ENCODE results near the gene GPN2. TPM values are rescaled to one million over a fixed set of nuclear protein-coding genes. Genes with fewer than 3 reads are reported as not detected.

GPN2 gene
- total RNA-seq (2013): 14.7 TPM
- 10 to 100 TPM in 1 of 3 donors, 1 to 10 TPM in 2; 8.3 to 15.9 (median 9.6) TPM for polyA plus RNA-seq
- 12.7 and 19.3 TPM in 2 replicates for polyA minus RNA-seq
- 12.1 to 26.2 (median 22.3) reads per million in 11 experiments for total RNA-seq

DNA sequence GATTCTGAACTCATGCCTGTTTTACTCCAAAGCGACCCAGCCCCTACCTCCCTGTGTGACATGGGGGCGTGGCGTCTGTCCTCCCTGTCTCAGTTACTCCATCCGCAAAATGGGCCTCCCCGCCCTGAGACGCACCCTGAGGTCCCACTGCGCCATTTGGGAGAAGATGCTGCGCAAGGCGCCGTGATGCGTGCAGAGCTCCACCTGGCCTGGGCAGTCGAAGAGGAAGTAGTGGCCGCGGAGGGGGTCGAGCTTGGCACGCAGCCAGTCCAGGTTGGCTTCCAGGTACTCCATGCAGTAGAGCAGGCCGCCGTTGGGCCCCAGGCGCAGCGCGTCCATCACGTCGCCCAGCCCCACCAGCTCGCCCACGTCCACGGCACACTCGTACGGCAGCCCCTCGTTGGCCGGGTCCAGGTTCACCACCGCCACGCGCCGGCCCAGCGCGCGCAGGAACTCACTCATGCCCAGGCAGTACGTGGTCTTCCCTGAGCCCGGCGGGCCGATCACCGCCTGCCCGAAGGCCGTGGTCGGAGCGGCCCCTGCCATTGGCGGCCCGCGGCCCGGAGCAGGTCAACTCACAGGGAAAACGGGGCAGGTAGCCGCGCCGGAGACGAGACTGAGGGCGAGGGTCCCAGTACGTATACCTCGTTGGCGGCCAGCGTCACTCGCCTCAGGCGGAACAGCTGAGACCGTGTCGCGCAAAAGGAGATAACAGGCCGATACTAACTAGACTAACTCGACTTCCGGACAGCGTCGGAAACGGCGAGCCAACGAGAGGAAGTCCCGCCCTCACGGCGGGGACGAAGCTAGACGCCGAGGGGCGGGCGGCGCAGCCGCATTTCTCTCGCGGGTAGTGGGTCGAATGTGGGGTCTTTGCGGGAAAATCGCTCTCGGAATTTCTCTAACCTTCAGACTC, at the start of gene GPN2:
GPN2 (minus strand) TSS at position 733 of the 916 bp plus-strand sequence; CDS start at position 546, 187 bp downstream.
- Histone ChIP-seq H3K4me2 (replicated peaks; ENCODE audit: extremely low read depth, low read length, poor library complexity, severe bottlenecking) (peak within 1 kb of the TSS; percentile 85), H4K20me1 (ENCODE audit: insufficient read depth, low read length) (peaks cover 37% of the 10 kb centered on the region), H3K9me3 (replicated peaks in 1 of 2; ENCODE audit: control insufficient read depth in 1 of 2, insufficient read depth in 1 of 2, low read length in 2 of 2) (no peaks in the 10 kb centered on the region), H3K27ac (ENCODE audit: low read depth in 1 of 2, low read length in 2 of 2) (peak within 1 kb of the TSS; percentile 83 to 84), H2AFZ (ENCODE audit: insufficient read depth, low read depth, low read length, poor library complexity, severe bottlenecking) (peak within 1 kb of the TSS; percentile 90), H3K4me1 (ENCODE audit: control insufficient read depth in 1 of 2, insufficient read depth in 2 of 2, low read length in 2 of 2) (peaks cover 12 to 18% of the 10 kb centered on the region in 2 donors), H3K9ac (ENCODE audit: insufficient read depth, low read length, poor library complexity, severe bottlenecking) (peak within 1 kb of the TSS; percentile 87), H3K27me3 (ENCODE audit: control insufficient read depth in 2 of 2, insufficient read depth in 2 of 2, low read length in 2 of 2) (no peaks in the 10 kb centered on the region), H3K36me3 (replicated peaks in 1 of 2; ENCODE audit: control insufficient read depth in 1 of 2, insufficient read depth in 2 of 2, low read length in 2 of 2) (peaks cover 51 to 69% of the 10 kb centered on the region in 2 donors), H3K79me2 (ENCODE audit: insufficient read depth, low read length) (peaks cover 25% of the 10 kb centered on the region), H3K4me3 (replicated peaks in 1 of 3; ENCODE audit: low read depth in 2 of 3, low read length in 3 of 3) (peak within 1 kb of the TSS; percentile 68 to 83 (median 78))
- Mint-ChIP-seq H3K27me3 (ENCODE audit: low read depth in 3 of 3) (peaks cover 0 to 2% (median 1%) of the 10 kb centered on the region in 3 donors), H3K4me3 (peak within 1 kb of the TSS; percentile 90 to 94), H3K27ac (peak within 1 kb of the TSS; percentile 88 to 96 (median 94)), H3K4me1 (peaks cover 25% of the 10 kb centered on the region), H3K36me3 (peaks cover 56 to 71% of the 10 kb centered on the region in 2 donors), H3K9me3 (no peaks in the 10 kb centered on the region)
- WGBS (ENCODE audit: insufficient coverage): 2% methylated on average over 83 of the region's 89 CpGs
- DNase-seq: peak; percentile 64 to 78 (median 71)
- intact Hi-C loops (cut with micrococcal nuclease): no loop called here
- TF ChIP-seq, protein P1, sequence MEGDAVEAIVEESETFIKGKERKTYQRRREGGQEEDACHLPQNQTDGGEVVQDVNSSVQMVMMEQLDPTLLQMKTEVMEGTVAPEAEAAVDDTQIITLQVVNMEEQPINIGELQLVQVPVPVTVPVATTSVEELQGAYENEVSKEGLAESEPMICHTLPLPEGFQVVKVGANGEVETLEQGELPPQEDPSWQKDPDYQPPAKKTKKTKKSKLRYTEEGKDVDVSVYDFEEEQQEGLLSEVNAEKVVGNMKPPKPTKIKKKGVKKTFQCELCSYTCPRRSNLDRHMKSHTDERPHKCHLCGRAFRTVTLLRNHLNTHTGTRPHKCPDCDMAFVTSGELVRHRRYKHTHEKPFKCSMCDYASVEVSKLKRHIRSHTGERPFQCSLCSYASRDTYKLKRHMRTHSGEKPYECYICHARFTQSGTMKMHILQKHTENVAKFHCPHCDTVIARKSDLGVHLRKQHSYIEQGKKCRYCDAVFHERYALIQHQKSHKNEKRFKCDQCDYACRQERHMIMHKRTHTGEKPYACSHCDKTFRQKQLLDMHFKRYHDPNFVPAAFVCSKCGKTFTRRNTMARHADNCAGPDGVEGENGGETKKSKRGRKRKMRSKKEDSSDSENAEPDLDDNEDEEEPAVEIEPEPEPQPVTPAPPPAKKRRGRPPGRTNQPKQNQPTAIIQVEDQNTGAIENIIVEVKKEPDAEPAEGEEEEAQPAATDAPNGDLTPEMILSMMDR (IDR thresholded peaks at IDR 0.05): no peak

DNA sequence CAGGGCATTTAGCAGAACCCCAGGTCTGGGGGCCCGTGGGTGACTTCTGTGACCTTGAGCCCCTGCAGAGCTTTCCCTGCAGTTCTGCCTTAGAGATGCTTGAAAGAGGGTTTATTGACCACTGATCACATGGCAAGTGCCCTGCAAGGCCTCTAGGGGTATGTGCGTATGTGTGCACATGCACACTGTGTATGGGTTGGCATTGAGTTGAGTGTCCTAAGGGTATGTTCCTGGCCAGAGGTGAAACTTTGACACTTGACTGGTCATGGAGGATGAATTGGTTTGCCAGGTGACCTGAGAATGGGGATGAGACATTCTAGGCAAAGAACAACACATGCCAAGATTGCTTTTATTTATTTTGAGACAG, 48.6 kb upstream of the GPN2 start:
- no peaks in the 10 kb centered on the region for H3K27me3 Mint-ChIP-seq (ENCODE audit: low read depth in 3 of 3)
- peaks cover 47 to 60% of the 10 kb centered on the region in 2 donors for H3K36me3 Mint-ChIP-seq
- H3K79me2 ChIP-seq (ENCODE audit: insufficient read depth, low read length): peaks cover 25% of the 10 kb centered on the region
- peak overlapping the region in 4 of 7 donors; percentile 34 to 73 (median 69) for H3K27ac Mint-ChIP-seq
- TF ChIP-seq, protein P1 (IDR thresholded peaks at IDR 0.05): no peak
- H3K4me1 Mint-ChIP-seq: peaks cover 12% of the 10 kb centered on the region
- H4K20me1 ChIP-seq (ENCODE audit: insufficient read depth, low read length): peaks cover 5% of the 10 kb centered on the region
- H3K9me3 ChIP-seq (replicated peaks in 1 of 2; ENCODE audit: control insufficient read depth in 1 of 2, insufficient read depth in 1 of 2, low read length in 2 of 2): no peaks in the 10 kb centered on the region
- WGBS (ENCODE audit: insufficient coverage): 96% methylated on average over 2 of the region's 2 CpGs
- no peak overlapping the region for H3K4me3 Mint-ChIP-seq
- no peak overlapping the region for H2AFZ ChIP-seq (ENCODE audit: insufficient read depth, low read depth, low read length, poor library complexity, severe bottlenecking)
- H3K36me3 ChIP-seq (replicated peaks in 1 of 2; ENCODE audit: control insufficient read depth in 1 of 2, insufficient read depth in 2 of 2, low read length in 2 of 2): peaks cover 32 to 72% of the 10 kb centered on the region in 2 donors
- DNase-seq: no peak
- H3K4me2 ChIP-seq (replicated peaks; ENCODE audit: extremely low read depth, low read length, poor library complexity, severe bottlenecking): no peak overlapping the region
- no peak overlapping the region for H3K27ac ChIP-seq (ENCODE audit: low read depth in 1 of 2, low read length in 2 of 2)
- no peaks in the 10 kb centered on the region for H3K27me3 ChIP-seq (ENCODE audit: control insufficient read depth in 2 of 2, insufficient read depth in 2 of 2, low read length in 2 of 2)
- intact Hi-C loops (cut with micrococcal nuclease): no loop called here
- H3K4me1 ChIP-seq (ENCODE audit: control insufficient read depth in 1 of 2, insufficient read depth in 2 of 2, low read length in 2 of 2): peaks cover 6 to 7% of the 10 kb centered on the region in 2 donors
- H3K9me3 Mint-ChIP-seq: peaks cover 0 to 1% (median 0%) of the 10 kb centered on the region in 7 donors
- no peak overlapping the region for H3K4me3 ChIP-seq (replicated peaks in 1 of 3; ENCODE audit: low read depth in 2 of 3, low read length in 3 of 3)
- H3K9ac ChIP-seq (ENCODE audit: insufficient read depth, low read length, poor library complexity, severe bottlenecking): no peak overlapping the region
